HEK293 (cell line): ENCODE data around the gene BCL6.

Experiments used
- CTCF ChIA-PET: fragments of 350-600 bp; formaldehyde crosslinking; extraction: SDS; loops from one replicate; lab custom pipeline; 2021; ENCODE audit warnings: antibody characterized with exemption; lab: Yijun Ruan, JAX
- POLR2A ChIA-PET: fragments of 300-600 bp; formaldehyde crosslinking; extraction: SDS; loops from one replicate; lab custom pipeline; 2020; ENCODE audit warnings: antibody characterized with exemption, inconsistent platforms; lab: Yijun Ruan, JAX
- H3K27ac ChIP-seq: fragments of 200-500 bp; sonication (Bioruptor generic); 2 replicates; pipeline ENCODE4 v1.5.1; 2014; ENCODE audit warnings: low read depth, low read length, control low read depth, inconsistent platforms; ENCODE audit errors: extremely low read depth
- H3K36me3 ChIP-seq, 2 experiments: fragments of 200-500 bp in 1 of 2; sonication (Bioruptor generic) in 1 of 2; 1 replicate in 1 of 2; 2 replicates in 1 of 2; pipeline ENCODE4 v1.5.1; 2014 to 2017; ENCODE audit warnings: inconsistent platforms in 2 of 2, low read length in 2 of 2; ENCODE audit not compliant: control insufficient read depth in 2 of 2, insufficient read depth in 1 of 2
- H3K4me1 ChIP-seq: fragments of 200-500 bp; sonication (Bioruptor generic); 2 replicates; pipeline ENCODE4 v1.5.1; 2014; ENCODE audit warnings: mild to moderate bottlenecking, low read length, inconsistent platforms; ENCODE audit not compliant: control insufficient read depth, insufficient read depth
- H3K4me3 ChIP-seq: 2 replicates; pipeline ENCODE4 v1.5.1; 2011; ENCODE audit warnings: low read depth, mild to moderate bottlenecking, control low read depth, low read length, moderate library complexity
- H3K9me3 ChIP-seq: fragments of 200-500 bp; sonication (Bioruptor generic); 2 replicates; pipeline ENCODE4 v1.5.1; 2014; ENCODE audit warnings: low read depth, low read length, inconsistent platforms; ENCODE audit not compliant: control insufficient read depth, insufficient read depth
- SP7 ChIP-seq: fragments of 450-650 bp; formaldehyde crosslinking; IDR thresholded peaks from 2 replicates; pipeline ENCODE4 v1.5.1; 2016; ENCODE audit warnings: missing biosample characterization, missing genetic modification characterization
- ZFP37 ChIP-seq: fragments of 450-650 bp; formaldehyde crosslinking; IDR thresholded peaks from 2 replicates; pipeline ENCODE4 v1.5.1; 2016; ENCODE audit warnings: missing biosample characterization, missing genetic modification characterization
- ZFP41 ChIP-seq: fragments of 450-650 bp; formaldehyde crosslinking; IDR thresholded peaks from 2 replicates; pipeline ENCODE4 v1.5.1; 2016; ENCODE audit warnings: missing biosample characterization, missing genetic modification characterization, borderline replicate concordance
- ZNF10 ChIP-seq: fragments of 450-650 bp; formaldehyde crosslinking; IDR thresholded peaks from 2 replicates; pipeline ENCODE4 v1.5.1; 2017; ENCODE audit warnings: missing biosample characterization, missing genetic modification characterization
- ZNF138 ChIP-seq: fragments of 450-650 bp; formaldehyde crosslinking; IDR thresholded peaks from 2 replicates; pipeline ENCODE4 v1.5.1; 2016; ENCODE audit warnings: missing biosample characterization, missing genetic modification characterization, borderline replicate concordance
- ZNF175 ChIP-seq: fragments of 450-650 bp; formaldehyde crosslinking; IDR thresholded peaks from 2 replicates; pipeline ENCODE4 v1.5.1; 2016; ENCODE audit warnings: missing biosample characterization, missing genetic modification characterization
- ZNF366 ChIP-seq: fragments of 450-650 bp; formaldehyde crosslinking; conservative IDR thresholded peaks from 2 replicates; pipeline ENCODE4 v1.5.1; 2016; ENCODE audit warnings: missing biosample characterization, missing genetic modification characterization
- ZNF37A ChIP-seq: fragments of 450-650 bp; IDR thresholded peaks from 2 replicates; pipeline ENCODE4 v1.5.1; 2018; ENCODE audit warnings: missing biosample characterization, missing genetic modification characterization
- ZNF530 ChIP-seq: fragments of 450-650 bp; formaldehyde crosslinking; IDR thresholded peaks from 2 replicates; pipeline ENCODE4 v1.5.1; 2016; ENCODE audit warnings: low read depth, missing biosample characterization, missing genetic modification characterization
- ZNF624 ChIP-seq: fragments of 450-650 bp; formaldehyde crosslinking; IDR thresholded peaks from 2 replicates; pipeline ENCODE4 v1.5.1; 2017; ENCODE audit warnings: missing biosample characterization, missing genetic modification characterization
- ZNF658 ChIP-seq: fragments of 450-650 bp; formaldehyde crosslinking; IDR thresholded peaks from 2 replicates; pipeline ENCODE4; 2016; ENCODE audit warnings: missing biosample characterization, missing genetic modification characterization
- ZNF701 ChIP-seq: fragments of 450-650 bp; formaldehyde crosslinking; IDR thresholded peaks from 2 replicates; pipeline ENCODE4 v1.5.1; 2016; ENCODE audit warnings: missing biosample characterization, missing genetic modification characterization
- ZNF830 ChIP-seq: fragments of 450-650 bp; IDR thresholded peaks from 2 replicates; pipeline ENCODE4 v1.5.0; 2018; ENCODE audit warnings: missing biosample characterization, missing genetic modification characterization, low read depth, mild to moderate bottlenecking, moderate library complexity
- TF ChIP-seq, protein P1 (sequence below): fragments of 450-650 bp; formaldehyde crosslinking; IDR thresholded peaks from 2 replicates; pipeline ENCODE4 v1.5.1; 2016; ENCODE audit warnings: missing biosample characterization, missing genetic modification characterization
- TF ChIP-seq, protein P2 (sequence below): fragments of 450-650 bp; formaldehyde crosslinking; IDR thresholded peaks from 2 replicates; pipeline ENCODE4 v1.5.1; 2016; ENCODE audit warnings: missing biosample characterization, missing genetic modification characterization
- TF ChIP-seq, protein P3 (sequence below): fragments of 450-650 bp; formaldehyde crosslinking; IDR thresholded peaks from 2 replicates; pipeline ENCODE4 v1.5.1; 2016; ENCODE audit warnings: missing biosample characterization, missing genetic modification characterization
- TF ChIP-seq, protein P4 (sequence below): fragments of 450-650 bp; formaldehyde crosslinking; IDR thresholded peaks from 2 replicates; pipeline ENCODE4 v1.5.1; 2016; ENCODE audit warnings: missing biosample characterization, missing genetic modification characterization
- TF ChIP-seq, protein P5 (sequence below): fragments of 450-650 bp; formaldehyde crosslinking; IDR thresholded peaks from 2 replicates; pipeline ENCODE4 v1.5.1; 2016; ENCODE audit warnings: missing biosample characterization, missing genetic modification characterization

The BCL6 gene

DNA sequence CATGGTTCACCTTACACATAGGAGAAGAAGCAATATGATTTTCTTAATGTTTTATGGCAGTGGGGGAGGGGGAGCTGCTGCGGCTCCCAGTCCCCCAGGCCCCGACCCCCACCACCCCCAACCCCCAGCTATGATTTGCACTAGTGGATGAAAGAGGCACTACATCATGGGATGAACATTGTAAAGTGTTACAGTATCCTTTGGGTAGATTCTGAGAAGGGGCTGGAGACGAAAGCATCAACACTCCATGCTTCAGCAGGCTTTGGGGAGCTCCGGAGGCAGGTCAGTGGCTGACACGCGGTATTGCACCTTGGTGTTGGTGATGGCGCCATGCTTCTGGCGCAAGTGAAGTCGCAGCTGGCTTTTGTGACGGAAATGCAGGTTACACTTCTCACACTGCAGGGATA is 23.1 kb downstream of the BCL6 start:
- ChIA-PET POLR2A (interaction anchor here (0.6 kb wide), 2 partner anchors 237 to 366 kb away, joined by 3 read pairs; no protein-coding TSS in a partner anchor), CTCF (interaction anchor here (1.3 to 1.4 kb wide), 2 partner anchors 18 to 403 kb away, joined by 3 to 4 read pairs; no protein-coding TSS in a partner anchor)
- Histone ChIP-seq H3K27ac (no peak overlapping the region), H3K4me3 (no peak overlapping the region), H3K9me3 (no peaks in the 10 kb centered on the region), H3K4me1 (no peaks in the 10 kb centered on the region), H3K36me3 (peaks cover 0 to 56% of the 10 kb centered on the region in 2 experiments)
- TF ChIP-seq ZNF138 (tag by site-specific recombination): no peak
- TF ChIP-seq, protein P1, sequence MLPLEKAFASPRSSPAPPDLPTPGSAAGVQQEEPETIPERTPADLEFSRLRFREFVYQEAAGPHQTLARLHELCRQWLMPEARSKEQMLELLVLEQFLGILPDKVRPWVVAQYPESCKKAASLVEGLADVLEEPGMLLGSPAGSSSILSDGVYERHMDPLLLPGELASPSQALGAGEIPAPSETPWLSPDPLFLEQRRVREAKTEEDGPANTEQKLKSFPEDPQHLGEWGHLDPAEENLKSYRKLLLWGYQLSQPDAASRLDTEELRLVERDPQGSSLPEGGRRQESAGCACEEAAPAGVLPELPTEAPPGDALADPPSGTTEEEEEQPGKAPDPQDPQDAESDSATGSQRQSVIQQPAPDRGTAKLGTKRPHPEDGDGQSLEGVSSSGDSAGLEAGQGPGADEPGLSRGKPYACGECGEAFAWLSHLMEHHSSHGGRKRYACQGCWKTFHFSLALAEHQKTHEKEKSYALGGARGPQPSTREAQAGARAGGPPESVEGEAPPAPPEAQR: no peak
- no peak for TF ChIP-seq ZFP37 (tag by site-specific recombination)
- TF ChIP-seq, protein P2, sequence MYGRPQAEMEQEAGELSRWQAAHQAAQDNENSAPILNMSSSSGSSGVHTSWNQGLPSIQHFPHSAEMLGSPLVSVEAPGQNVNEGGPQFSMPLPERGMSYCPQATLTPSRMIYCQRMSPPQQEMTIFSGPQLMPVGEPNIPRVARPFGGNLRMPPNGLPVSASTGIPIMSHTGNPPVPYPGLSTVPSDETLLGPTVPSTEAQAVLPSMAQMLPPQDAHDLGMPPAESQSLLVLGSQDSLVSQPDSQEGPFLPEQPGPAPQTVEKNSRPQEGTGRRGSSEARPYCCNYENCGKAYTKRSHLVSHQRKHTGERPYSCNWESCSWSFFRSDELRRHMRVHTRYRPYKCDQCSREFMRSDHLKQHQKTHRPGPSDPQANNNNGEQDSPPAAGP: no peak
- TF ChIP-seq ZNF366: no peak
- TF ChIP-seq ZNF530 (tag by site-specific recombination): no peak
- TF ChIP-seq ZNF37A: no peak
- TF ChIP-seq, protein P3, sequence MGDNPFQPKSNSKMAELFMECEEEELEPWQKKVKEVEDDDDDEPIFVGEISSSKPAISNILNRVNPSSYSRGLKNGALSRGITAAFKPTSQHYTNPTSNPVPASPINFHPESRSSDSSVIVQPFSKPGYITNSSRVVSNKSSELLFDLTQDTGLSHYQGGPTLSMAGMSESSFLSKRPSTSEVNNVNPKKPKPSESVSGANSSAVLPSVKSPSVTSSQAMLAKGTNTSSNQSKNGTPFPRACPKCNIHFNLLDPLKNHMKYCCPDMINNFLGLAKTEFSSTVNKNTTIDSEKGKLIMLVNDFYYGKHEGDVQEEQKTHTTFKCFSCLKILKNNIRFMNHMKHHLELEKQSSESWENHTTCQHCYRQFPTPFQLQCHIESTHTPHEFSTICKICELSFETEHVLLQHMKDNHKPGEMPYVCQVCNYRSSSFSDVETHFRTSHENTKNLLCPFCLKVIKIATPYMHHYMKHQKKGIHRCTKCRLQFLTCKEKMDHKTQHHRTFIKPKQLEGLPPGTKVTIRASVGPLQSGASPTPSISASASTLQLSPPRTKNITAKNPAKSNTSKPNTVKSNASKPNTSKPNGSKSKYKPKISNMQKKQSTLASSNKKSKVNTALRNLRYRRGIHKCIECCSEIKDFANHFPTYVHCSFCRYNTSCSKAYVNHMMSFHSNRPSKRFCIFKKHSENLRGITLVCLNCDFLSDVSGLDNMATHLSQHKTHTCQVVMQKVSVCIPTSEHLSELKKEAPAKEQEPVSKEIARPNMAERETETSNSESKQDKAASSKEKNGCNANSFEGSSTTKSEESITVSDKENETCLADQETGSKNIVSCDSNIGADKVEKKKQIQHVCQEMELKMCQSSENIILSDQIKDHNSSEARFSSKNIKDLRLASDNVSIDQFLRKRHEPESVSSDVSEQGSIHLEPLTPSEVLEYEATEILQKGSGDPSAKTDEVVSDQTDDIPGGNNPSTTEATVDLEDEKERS: no peak
- TF ChIP-seq ZNF701 (tag by site-specific recombination): no peak
- TF ChIP-seq, protein P4, sequence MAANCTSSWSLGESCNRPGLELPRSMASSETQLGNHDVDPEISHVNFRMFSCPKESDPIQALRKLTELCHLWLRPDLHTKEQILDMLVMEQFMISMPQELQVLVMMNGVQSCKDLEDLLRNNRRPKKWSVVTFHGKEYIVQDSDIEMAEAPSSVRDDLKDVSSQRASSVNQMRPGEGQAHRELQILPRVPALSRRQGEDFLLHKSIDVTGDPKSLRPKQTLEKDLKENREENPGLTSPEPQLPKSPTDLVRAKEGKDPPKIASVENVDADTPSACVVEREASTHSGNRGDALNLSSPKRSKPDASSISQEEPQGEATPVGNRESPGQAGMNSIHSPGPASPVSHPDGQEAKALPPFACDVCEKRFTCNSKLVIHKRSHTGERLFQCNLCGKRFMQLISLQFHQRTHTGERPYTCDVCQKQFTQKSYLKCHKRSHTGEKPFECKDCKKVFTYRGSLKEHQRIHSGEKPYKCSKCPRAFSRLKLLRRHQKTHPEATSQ (tag by site-specific recombination): no peak
- TF ChIP-seq ZNF830 (tag by site-specific recombination): no peak
- TF ChIP-seq SP7 (tag by site-specific recombination): no peak
- TF ChIP-seq ZNF624: no peak
- no peak for TF ChIP-seq ZNF175 (tag by site-specific recombination)
- TF ChIP-seq ZNF658: no peak

DNA sequence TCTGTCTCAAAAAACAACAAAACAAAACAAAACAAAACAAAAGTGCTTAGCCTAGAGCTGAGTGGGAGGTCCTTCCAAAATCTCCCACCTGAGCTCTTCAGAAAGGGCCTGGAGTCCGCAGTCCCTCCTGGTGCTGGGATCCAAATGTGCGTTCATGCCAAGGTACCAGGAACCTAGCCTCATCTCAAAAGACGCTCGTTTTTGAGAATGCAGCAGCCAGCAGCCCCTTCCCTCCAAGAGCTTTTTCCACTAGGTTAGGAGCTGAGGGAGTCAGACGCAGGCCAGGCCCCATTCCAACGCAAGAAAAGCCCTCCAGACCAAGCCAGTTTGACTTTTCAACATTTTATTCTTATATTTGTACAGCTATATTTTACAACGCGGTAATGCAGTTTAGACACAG is 24.2 kb downstream of the BCL6 start:
- Histone ChIP-seq H3K36me3 (peaks cover 0 to 44% of the 10 kb centered on the region in 2 experiments), H3K9me3 (no peaks in the 10 kb centered on the region)
- ChIA-PET POLR2A (no interaction called here), CTCF (no interaction called here)
- TF ChIP-seq, protein P5, sequence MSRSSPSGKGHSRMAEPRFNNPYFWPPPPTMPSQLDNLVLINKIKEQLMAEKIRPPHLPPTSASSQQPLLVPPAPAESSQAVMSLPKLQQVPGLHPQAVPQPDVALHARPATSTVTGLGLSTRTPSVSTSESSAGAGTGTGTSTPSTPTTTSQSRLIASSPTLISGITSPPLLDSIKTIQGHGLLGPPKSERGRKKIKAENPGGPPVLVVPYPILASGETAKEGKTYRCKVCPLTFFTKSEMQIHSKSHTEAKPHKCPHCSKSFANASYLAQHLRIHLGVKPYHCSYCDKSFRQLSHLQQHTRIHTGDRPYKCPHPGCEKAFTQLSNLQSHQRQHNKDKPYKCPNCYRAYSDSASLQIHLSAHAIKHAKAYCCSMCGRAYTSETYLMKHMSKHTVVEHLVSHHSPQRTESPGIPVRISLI (tag by site-specific recombination): no peak
- no peak for TF ChIP-seq ZFP41 (tag by site-specific recombination)
- TF ChIP-seq ZNF10 (tag by site-specific recombination): no peak
- TF ChIP-seq, all 188 proteins: peak for 0
- Histone ChIP-seq H3K27ac (no peak overlapping the region), H3K4me1 (no peaks in the 10 kb centered on the region), H3K4me3 (no peak overlapping the region)
